H1 (cell line): ENCODE results near the gene ADGRB3. TPM values are rescaled to one million over a fixed set of nuclear protein-coding genes. Genes with fewer than 3 reads are reported as not detected.

ENCODE experiments used
- CBX5 ChIP-seq: fragments of 300-800, 300-1000 bp; sonication (generic); IDR thresholded peaks from 2 replicates; pipeline ENCODE4 v1.7.1; 2016; ENCODE audit warnings: antibody characterized with exemption, low read length, low read depth
- CREB1 ChIP-seq: IDR thresholded peaks from 2 replicates; pipeline ENCODE4 v1.6.1; 2012; ENCODE audit warnings: inconsistent platforms
- EZH2 ChIP-seq: fragments of 200-600 bp; sonication (generic); IDR thresholded peaks from 2 replicates; pipeline ENCODE4 v1.7.1; 2012; ENCODE audit warnings: low read depth, mild to moderate bottlenecking, moderate library complexity, low read length, inconsistent platforms; ENCODE audit not compliant: severe bottlenecking
- KDM5A ChIP-seq: fragments of 200-600 bp; IDR thresholded peaks from 2 replicates; pipeline ENCODE4 v1.7.1; 2012; ENCODE audit warnings: mild to moderate bottlenecking, low read length, inconsistent platforms, mixed read lengths
- MAFK ChIP-seq: IDR thresholded peaks from 2 replicates; pipeline ENCODE4 v1.6.1; 2012; ENCODE audit warnings: low read depth, mild to moderate bottlenecking, improper control_type of control experiment, low read length
- SIX5 ChIP-seq: IDR thresholded peaks from 2 replicates; pipeline ENCODE4 v1.6.1; 2011; ENCODE audit warnings: mild to moderate bottlenecking, low read depth, low read length
- polyA plus RNA-seq, 7 experiments: library from polyadenylated mRNA; depleted of rRNA in 3 of 7; stranded (reverse) in 5 of 7; unstranded in 2 of 7; fragments of >200 nt in 5 of 7; fragments of 200-250 nt in 2 of 7; gene quantifications; 1 replicate in 5 of 7; 2 replicates in 1 of 7; 4 replicates in 1 of 7; pipeline versions ENCODE4 v1.2.1 to v1.2.3, GENCODE V29; 2011 to 2013; ENCODE audit warnings: missing spikeins in 2 of 7, mixed read lengths in 2 of 7
- total RNA-seq: library from RNA; stranded (reverse); fragmentation: NEBNext Ultra II Directional; extraction: Animal tissue kit (Norgen Biotek cat#: 25700); gene quantifications from 2 replicates; pipeline ENCODE4 v1.2.1, GENCODE V29; 2021

Gene ADGRB3
- total and polyA plus RNA-seq, 2 of the 8 experiments (the other 6 are each of a cell fraction or from before 2014, with no cell fraction given) = 0.35 to 1.2 TPM

DNA sequence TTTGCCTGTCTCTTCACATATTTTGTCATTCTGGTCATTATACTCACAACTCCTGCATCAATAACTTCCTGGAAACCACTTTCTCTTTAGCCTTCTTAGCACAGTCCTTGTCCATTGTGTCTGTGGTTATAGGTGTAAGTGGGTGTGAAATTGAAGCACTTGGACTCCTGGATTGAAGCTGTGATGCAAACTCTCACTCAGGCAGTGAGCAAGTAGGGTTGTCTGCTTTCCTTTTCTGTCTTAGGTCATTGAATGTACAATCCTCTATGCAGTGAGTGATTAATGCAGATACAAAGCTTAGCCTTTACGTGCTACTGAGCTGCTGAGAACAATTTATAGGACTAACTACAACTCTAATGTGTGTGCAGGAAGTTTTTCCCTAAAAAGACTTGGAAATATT is 54.8 kb downstream of the ADGRB3 start (continued):
- TF ChIP-seq KDM5A (no peak), EZH2 (no peak), CBX5 (no peak), MAFK (no peak), SIX5 (no peak), CREB1 (no peak)
